GM18858 (cell line): ENCODE measurements around the gene SLC16A4.

Source experiments
- ATAC-seq: cut with Tn5 transposase; IDR thresholded peaks from one replicate; pipeline ENCODE4 v1.9.1; 2021; ENCODE audit not compliant: unreplicated experiment

SLC16A4 gene

GRCh38 chr1:110335265-110335664, 55.6 kb downstream of the SLC16A4 start:
- no peak for ATAC-seq

- ATAC-seq, result no peak
Observed at GRCh38 chr1:110328700-110329099, 62.1 kb downstream of the SLC16A4 start.

GRCh38 chr1:110328274-110328673, 62.6 kb downstream of the SLC16A4 start:
- no peak for ATAC-seq

- no peak for ATAC-seq
Observed at GRCh38 chr1:110326826-110327225, 64.0 kb downstream of the SLC16A4 start.

GRCh38 chr1:110324667-110325066, 66.2 kb downstream of the SLC16A4 start:
- no peak for ATAC-seq

- ATAC-seq, result no peak
Observed at GRCh38 chr1:110321846-110322245, 69.0 kb downstream of the SLC16A4 start.

GRCh38 chr1:110321045-110321444, 69.8 kb downstream of the SLC16A4 start:
- no peak for ATAC-seq

- ATAC-seq, result no peak
Observed at GRCh38 chr1:110320168-110320518, 70.7 kb downstream of the SLC16A4 start.

- ATAC-seq, result no peak
Observed at GRCh38 chr1:110319332-110320167, 71.3 kb downstream of the SLC16A4 start.

GRCh38 chr1:110318046-110318445, 72.8 kb downstream of the SLC16A4 start:
- no peak for ATAC-seq

- ATAC-seq, result no peak
Observed at GRCh38 chr1:110316735-110317134, 74.1 kb downstream of the SLC16A4 start.
